Cardiac muscle cell (in vitro differentiated cells and primary cell): Measurements from ENCODE around the gene N4BP3. TPM values are rescaled to one million over a fixed set of nuclear protein-coding genes. Genes with fewer than 3 reads are reported as not detected.
"Not testable (repeated sequence)": the region's sequence is repeated elsewhere in the genome, so short reads cannot be mapped to it uniquely, and the experiment has no call there.

Experiments
- DNase-seq, 2 donors: peaks; one replicate each; pipeline versions ENCODE4 v3.0.0 to v3.0.0-alpha.2; 2010 to 2017; ENCODE audit warnings: low read depth in 1 of 2, low spot score in 1 of 2
- H3K27ac ChIP-seq: fragments of 200-600 bp; sonication (generic); 2 replicates; pipeline ENCODE4 v1.5.1; 2016
- H3K27me3 ChIP-seq: fragments of 200-600 bp; sonication (generic); 2 replicates; pipeline ENCODE4 v1.6.0; 2016; ENCODE audit warnings: control low read depth
- H3K36me3 ChIP-seq: fragments of 200-600 bp; sonication (generic); 2 replicates; pipeline ENCODE4 v1.5.1; 2016; ENCODE audit warnings: control low read depth
- H3K4me1 ChIP-seq: fragments of 200-600 bp; sonication (generic); 2 replicates; pipeline ENCODE4 v1.8.1; 2017; ENCODE audit warnings: low read depth, mild to moderate bottlenecking, mixed run types
- H3K4me3 ChIP-seq: fragments of 200-600 bp; sonication (generic); 2 replicates; pipeline ENCODE4 v1.5.1; 2016; ENCODE audit warnings: mild to moderate bottlenecking
- H3K9me3 ChIP-seq: fragments of 200-600 bp; sonication (generic); 2 replicates; pipeline ENCODE4 v1.5.1; 2017; ENCODE audit warnings: low read depth, mild to moderate bottlenecking, control low read depth
- polyA plus RNA-seq: library from polyadenylated mRNA; unstranded; fragments of >200 nt; fragmentation: Nextera tagmentation; extraction: Ambion mirVana; gene quantifications from 2 replicates; pipeline ENCODE4 v1.2.1, GENCODE V29; 2016
- total RNA-seq: library from RNA; depleted of rRNA; stranded (reverse); fragments of >200 nt; gene quantifications from 2 replicates; pipeline ENCODE4 v1.2.3, GENCODE V29; 2016
- TF ChIP-seq, protein P1 (sequence below): IDR thresholded peaks from 2 replicates; pipeline ENCODE4 v1.5.1; 2012; ENCODE audit warnings: low read depth, mild to moderate bottlenecking, low read length

Gene N4BP3
- total and polyA plus RNA-seq, 2 experiments from 2014 or later: 5.7 to 13.7 TPM

- Histone ChIP-seq H3K36me3 (no peaks in the 10 kb centered on the region), H3K9me3 (no peaks in the 10 kb centered on the region), H3K27me3 (no peaks in the 10 kb centered on the region), H3K27ac (no peak overlapping the region), H3K4me1 (no peaks in the 10 kb centered on the region), H3K4me3 (no peak overlapping the region)
- TF ChIP-seq, protein P1, sequence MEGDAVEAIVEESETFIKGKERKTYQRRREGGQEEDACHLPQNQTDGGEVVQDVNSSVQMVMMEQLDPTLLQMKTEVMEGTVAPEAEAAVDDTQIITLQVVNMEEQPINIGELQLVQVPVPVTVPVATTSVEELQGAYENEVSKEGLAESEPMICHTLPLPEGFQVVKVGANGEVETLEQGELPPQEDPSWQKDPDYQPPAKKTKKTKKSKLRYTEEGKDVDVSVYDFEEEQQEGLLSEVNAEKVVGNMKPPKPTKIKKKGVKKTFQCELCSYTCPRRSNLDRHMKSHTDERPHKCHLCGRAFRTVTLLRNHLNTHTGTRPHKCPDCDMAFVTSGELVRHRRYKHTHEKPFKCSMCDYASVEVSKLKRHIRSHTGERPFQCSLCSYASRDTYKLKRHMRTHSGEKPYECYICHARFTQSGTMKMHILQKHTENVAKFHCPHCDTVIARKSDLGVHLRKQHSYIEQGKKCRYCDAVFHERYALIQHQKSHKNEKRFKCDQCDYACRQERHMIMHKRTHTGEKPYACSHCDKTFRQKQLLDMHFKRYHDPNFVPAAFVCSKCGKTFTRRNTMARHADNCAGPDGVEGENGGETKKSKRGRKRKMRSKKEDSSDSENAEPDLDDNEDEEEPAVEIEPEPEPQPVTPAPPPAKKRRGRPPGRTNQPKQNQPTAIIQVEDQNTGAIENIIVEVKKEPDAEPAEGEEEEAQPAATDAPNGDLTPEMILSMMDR: no peak
- DNase-seq: no peak
These were observed 32.5 kb upstream of the N4BP3 start for GRCh38 chr5:178080618-178081410.

DNA sequence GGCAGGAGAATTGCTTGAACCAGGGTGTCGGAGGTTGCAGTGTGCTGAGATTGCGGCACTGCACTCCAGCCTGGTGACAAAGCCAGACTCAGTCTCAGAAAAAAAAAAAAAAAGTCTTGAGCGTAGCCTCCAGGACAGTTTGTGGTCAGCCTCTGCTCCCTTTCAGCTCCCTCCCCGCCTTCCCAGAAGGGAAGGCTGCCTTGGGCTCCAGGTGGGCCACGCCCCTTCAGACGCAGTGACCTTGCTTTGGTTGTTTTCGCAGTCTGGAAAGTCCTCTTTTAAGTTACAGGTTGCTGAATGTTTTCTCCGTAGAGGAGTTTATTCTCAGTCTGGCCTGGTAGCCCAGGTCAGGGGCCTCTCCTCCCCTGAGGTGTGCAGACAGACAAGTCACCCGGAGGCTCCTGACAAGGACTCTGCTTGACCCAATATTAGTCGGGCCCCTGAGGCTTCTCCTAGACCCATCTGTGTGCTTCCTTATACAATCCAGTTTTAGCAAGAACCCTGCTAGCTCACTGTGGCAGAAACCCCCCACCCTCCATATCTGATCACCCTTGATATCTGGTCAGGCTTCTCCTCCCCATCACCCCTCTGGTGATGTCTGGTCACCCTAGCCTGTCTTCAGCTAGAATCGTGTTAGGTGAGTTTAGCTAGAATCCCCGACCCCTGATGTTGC, 31.6 kb upstream of the N4BP3 start:
- TF ChIP-seq, protein P1: no peak
- Histone ChIP-seq H3K27me3 (no peaks in the 10 kb centered on the region), H3K9me3 (no peaks in the 10 kb centered on the region), H3K4me1 (no peaks in the 10 kb centered on the region), H3K27ac (no peak overlapping the region), H3K4me3 (no peak overlapping the region), H3K36me3 (no peaks in the 10 kb centered on the region)
- DNase-seq: no peak

DNA sequence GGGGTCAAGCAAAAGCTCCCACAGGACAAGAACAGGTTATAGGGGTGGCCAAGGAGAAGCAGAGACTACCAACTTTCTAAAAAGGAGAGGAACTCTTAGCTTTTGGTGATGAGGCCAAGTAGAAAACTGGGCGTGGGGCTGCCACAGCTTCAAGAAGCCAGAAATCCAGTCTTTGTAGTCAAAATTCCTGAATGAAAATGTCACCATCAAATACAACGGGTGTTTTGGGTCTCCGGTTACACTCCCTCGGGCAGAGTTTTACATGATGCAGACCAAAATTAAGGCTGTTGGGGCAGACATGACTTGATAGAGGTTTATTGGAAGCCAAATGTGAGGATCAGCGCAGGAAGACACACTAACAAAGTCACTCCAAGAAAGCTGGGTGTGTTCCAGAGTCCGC, 29.4 kb upstream of the N4BP3 start:
- DNase-seq: no peak
- H3K27me3 ChIP-seq: no peaks in the 10 kb centered on the region
- no peak overlapping the region for H3K4me3 ChIP-seq

GRCh38 chr5:178085316-178085715, 28.0 kb upstream of the N4BP3 start:
- TF ChIP-seq, protein P1: no peak
- Histone ChIP-seq H3K36me3 (no peaks in the 10 kb centered on the region), H3K27ac (no peak overlapping the region)

More for the DNA sequence above, 29.4 kb upstream of the N4BP3 start:
- TF ChIP-seq, protein P1: no peak
- Histone ChIP-seq H3K27ac (no peak overlapping the region), H3K36me3 (no peaks in the 10 kb centered on the region), H3K4me1 (no peaks in the 10 kb centered on the region), H3K9me3 (no peaks in the 10 kb centered on the region)

GRCh38 chr5:178086266-178086665, 27.1 kb upstream of the N4BP3 start:
- H3K36me3 ChIP-seq: no peaks in the 10 kb centered on the region
- no peak overlapping the region for H3K4me3 ChIP-seq
- no peaks in the 10 kb centered on the region for H3K27me3 ChIP-seq
- H3K9me3 ChIP-seq: no peaks in the 10 kb centered on the region
- TF ChIP-seq, protein P1: no peak
- no peak overlapping the region for H3K27ac ChIP-seq
- H3K4me1 ChIP-seq: no peaks in the 10 kb centered on the region
- no peak for DNase-seq

More at GRCh38 chr5:178085316-178085715, 28.0 kb upstream of the N4BP3 start:
- Histone ChIP-seq H3K9me3 (no peaks in the 10 kb centered on the region), H3K4me3 (no peak overlapping the region), H3K4me1 (no peaks in the 10 kb centered on the region), H3K27me3 (no peaks in the 10 kb centered on the region)
- DNase-seq: no peak

DNA sequence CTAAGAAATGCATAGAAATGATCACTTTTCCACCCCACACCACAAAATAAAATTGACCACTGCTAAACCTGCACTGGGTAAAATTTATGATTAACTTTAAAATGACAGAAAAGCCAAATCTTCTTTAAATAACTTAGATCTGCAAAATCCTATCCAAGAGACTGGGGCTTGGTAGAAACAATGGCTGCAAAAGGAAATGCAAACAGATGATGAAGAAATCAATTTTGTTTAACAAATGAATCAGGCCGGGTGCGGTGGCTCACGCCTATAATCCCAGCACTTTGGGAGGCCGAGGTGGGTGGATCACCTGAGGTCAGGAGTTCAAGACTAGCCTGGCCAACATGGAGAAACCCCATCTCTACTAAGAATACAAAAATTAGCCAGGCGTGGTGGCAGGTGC, 26.1 kb upstream of the N4BP3 start:
- not testable (repeated sequence) for H3K27ac ChIP-seq, H3K36me3 ChIP-seq, H3K9me3 ChIP-seq

More for the DNA sequence above, 26.1 kb upstream of the N4BP3 start:
- not testable (repeated sequence) for H3K4me1 ChIP-seq, H3K27me3 ChIP-seq, DNase-seq, H3K4me3 ChIP-seq
